Measurements from ENCODE around the gene DNAJC21.
"Not testable (repeated sequence)": the region's sequence is repeated elsewhere in the genome, so short reads cannot be mapped to it uniquely, and the experiment has no call there.

The DNAJC21 gene

DNA sequence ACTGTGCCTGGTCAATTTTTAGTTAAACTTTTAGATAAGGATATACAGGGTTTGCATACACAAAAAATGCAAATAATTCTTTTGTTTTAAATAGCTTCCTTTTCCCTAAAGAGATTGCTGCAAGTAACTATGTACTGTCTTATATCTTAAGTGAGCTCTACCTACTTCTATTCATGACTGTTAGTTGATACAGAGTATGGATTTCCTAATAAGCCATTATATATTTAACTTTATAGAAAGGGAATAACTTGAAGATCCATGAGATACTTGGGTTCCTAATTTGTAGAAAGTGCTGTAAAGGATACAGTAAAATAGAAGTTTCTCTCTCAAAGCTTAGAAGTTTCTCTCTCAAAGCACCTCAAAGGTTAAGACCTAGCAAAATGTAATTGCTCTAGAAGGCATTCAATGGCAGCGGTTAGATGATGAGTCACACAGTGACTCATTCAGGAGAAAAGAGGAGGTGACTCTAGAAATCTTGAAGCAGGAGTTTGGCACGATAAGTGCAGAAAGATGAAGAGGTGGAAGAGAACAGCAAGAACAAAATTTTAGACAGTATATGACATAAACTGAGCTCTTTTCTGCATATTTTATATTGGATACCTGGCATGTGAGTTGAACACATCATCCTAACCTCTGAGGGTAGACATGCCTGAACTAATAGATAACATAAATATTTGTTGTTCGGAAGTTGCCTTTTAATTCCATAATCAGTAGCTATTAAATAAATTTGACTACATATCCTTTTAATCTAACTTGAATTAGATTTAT, 5.5 kb upstream of the DNAJC21 start:
- DNase-seq = no peak

DNA sequence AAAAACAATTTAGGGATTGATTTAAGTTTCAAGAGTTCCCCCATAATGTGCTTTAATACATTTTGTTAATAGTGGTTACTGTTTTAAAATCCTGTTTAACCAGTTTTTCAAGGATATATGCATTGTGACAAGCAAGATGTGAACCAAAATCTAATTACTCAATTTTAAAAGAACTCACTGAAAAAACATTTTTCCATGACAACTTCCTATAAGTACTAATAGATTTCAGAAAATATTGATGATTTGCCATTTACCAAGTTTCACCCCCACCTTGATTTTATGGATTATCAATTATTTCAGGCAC, 4.9 kb upstream of the DNAJC21 start:
- no peak for DNase-seq

DNA sequence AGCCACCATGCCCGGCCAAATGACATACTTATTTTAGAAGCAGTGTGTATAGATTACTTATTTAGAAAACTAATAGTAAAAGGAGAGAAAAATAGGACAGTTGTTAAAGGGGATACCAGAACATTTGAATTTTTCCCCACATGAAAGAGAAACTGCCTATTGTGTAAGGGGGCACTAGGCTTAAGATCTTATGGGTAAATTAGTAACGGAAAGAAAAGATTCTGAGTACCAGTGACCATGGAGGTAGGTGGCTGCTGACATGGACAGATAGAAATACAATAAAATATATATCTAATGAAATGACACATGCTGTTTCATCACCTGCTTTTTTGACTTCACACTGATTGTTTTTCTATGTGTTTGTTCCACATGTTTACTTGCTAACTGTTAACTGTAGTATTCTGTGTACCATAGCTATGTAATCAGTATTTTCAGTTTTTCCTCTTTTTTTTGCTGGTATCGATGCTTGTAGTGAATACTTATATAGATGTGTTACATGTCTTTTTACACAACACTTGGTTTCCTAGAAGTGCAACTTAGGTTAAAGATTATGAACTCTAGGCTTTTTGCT, 3.0 kb upstream of the DNAJC21 start:
- no peak for DNase-seq

DNA sequence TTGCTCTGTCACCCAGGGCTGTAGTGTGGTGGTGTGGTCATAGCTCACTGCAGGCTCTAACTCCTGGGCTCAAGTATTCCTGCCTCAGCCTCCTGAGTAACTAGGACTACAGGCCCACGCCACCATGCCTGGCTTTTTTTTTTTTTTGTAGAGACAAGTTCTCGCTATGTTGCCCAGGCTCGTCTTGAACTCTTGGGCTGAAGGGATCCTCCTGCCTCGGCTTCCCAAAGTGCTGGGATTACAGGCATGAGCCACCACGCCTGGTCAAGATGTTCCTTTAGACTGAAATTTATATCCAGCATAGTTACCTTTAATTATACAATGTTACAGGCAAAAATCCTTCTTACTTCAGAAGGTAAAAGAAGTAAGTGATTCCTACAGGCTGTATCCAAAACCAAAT, 1.6 kb upstream of the DNAJC21 start:
- DNase-seq = no peak

DNA sequence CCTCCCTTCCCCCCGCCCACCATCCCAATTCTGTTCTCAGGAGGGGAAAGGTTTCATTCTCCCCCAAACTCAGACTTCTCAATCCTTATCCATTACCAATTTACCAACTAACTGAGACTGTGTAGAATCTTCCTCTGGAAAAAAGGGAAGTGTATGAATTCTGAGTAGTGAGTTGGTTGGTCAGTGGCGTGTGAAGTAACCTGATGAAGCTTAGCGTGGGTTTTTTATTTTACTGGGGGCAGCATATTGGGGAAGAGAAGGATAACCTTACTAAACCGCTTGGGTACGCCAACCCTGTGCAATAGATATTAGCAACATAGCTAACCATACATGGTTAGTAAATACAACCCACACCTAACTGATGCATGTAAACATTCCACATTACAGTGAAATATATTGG, 1.1 kb upstream of the DNAJC21 start:
- DNase-seq = no peak

DNA sequence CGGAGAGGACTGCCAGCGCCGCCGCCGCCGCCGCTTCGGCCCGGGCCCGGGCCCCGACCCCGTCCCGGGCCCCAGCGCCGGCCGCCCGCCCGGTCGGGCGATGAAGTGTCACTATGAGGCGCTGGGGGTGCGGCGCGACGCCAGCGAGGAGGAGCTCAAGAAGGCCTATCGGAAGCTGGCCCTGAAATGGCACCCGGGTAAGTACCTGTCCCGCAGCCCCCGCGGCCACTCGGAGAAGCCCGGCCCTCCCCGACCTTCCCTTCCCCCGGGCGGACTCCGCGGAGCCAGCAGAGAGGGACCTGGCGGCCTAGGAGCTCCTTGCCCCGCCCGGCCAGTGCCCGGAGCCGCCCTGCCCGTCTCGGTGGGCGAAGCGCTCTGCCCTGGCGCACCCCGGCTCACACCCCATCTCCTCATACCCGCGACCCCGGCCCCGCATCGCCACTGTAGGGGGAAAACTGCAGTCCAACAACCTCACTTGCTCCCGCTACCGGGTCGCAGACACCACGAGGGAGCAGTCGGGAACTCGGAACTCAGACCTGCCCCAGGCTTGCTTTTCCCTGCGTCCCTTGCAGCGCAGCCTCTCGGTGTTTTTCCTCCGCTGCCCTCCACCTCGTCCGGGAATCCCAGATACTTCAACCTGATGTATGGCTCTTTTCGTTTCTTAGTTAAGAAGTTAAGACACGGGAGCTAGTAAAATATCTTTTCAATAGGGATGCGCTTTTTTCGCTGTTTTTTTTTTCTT, 532 bp downstream of the DNAJC21 start:
- DNase-seq = peak; percentile 91

DNA sequence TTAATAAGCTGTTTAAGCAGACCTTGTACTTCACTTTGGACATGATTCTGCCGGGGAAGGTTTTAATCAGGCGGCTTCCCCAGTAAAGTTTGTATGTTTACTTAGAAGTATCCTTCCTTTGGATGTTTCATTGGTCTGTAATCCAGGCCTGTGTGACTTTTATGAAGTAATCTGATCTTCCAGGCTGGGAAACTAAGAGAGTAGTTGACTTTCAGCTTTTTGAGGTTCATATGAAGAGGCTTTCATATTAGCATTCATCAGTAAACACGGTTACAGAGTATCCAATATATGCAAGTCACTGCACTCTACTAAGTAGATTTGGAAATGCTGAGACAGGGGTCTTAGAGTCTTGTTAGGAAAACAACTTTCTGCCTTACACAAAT, 1.1 kb downstream of the DNAJC21 start:
- no peak for DNase-seq

DNA sequence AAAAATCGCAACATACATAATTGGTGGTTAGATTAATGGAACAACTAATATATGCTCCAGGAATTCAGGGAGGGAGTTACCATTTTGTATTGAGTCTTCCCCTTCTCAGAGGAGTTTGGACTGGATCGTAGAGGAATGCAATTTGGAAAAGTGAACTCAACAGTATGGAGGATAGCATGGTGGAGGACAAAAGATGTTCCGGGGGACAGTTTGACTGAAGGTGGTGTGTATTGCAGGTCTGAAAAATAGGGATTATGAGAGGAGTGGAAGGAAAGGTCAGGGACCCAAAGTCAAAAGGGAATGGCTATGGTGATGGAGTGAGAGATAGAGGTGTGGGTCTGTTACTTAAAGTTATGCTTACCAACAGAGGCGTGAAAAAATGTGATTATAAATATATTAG, 1.5 kb downstream of the DNAJC21 start:
- no peak for DNase-seq

DNA sequence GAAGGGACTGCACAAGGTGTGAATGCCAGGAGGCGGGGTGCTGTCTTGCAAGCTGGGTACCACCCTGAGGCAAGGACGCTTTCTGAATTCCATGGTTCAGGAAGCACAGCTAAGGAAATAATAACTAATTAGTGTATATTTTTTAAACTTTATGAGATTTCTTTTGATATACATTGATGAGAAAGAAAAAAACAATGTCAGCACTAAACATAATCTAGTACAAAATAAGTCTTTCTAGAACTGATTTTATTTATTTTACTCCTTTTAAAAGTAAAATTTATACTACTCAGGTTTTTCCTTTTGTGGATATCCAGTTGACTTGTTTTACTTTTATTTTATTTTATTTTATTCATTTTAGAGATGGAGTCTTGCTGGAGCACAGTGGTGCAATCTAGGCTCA, 3.6 kb downstream of the DNAJC21 start:
- DNase-seq = no peak

DNA sequence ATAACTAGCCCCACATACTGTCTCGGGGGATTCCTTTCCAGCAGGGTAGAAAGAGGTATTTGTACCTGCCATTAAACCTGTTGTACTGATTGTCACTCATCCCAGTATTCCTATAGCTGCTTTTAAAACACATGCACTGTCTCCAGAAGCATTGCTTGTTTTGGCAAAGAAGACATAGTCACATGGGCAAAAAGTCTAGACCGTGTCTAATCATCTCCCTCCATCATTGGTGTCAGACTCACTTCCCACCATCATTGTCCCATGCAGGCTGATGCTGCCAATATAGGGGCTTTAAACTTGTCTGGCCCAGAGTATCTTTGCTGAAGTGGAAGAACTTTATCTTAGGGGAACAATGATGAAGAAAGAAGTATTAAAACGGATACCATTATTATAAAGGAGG, 12.6 kb downstream of the DNAJC21 start:
- DNase-seq = no peak

DNA sequence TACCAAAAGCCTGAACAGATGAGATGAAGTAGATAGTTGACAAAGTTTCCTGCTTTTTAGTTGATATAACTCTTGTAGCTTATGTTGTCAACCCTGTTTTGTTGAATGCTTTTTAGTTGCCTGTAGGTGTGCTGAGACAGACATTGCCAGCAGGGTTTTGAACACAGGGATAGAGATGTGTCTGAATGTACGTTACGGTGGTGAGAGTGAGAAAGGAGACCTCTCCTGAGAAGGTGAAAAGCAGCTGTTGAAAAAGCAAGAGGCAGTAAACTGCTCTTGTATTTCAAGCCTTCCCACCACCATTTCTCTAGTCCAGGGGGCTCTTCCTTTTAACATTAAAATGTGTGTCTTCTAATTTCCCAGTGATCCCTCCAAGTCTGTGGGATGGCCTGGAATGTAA, 14.7 kb downstream of the DNAJC21 start:
- no peak for DNase-seq

DNA sequence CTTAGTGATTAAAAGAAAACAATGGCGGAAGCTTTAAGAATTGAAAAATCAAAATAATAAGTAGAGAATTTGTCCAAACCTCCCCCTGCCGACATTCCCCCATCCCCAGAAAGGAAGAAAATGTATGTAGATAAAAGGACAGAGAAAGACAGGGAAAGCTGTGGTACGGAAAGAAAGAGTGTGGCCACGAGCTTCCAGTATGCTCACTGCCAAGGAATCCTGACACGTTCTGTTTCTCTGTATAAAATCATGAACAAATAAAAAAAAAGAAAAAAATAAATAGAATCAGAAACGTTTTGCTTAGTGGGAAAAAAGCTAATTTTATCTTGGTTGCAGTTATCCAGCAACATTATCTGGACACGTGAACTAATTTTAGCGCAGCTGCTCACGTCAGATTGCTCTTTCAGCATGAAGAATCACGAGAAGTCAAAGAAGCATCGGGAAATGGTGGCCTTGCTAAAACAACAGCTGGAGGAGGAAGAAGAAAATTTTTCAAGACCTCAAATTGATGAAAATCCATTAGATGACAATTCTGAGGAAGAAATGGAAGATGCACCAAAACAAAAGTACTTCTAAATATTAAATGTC, 15.2 kb downstream of the DNAJC21 start:
- DNase-seq = no peak

DNA sequence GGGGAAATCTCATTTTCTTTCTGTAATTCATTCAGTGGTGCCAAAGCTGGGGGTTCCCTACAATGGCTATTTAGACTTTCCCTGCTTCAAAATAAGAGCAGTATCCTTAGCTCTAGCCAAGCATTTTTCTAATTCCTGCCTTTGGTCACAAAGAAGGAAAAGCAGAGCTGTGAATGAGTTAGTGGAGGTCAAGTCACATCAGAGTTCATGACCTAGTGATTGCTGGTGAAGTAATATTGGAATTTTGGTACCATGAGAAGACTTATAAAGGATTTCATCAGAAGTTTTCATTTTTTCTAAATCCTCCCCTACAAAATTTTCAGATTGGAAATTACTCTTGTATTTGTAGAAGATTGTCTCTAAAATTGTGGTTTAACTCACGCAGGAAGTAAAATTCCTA, 28.0 kb downstream of the DNAJC21 start:
- DNase-seq = no peak

DNA sequence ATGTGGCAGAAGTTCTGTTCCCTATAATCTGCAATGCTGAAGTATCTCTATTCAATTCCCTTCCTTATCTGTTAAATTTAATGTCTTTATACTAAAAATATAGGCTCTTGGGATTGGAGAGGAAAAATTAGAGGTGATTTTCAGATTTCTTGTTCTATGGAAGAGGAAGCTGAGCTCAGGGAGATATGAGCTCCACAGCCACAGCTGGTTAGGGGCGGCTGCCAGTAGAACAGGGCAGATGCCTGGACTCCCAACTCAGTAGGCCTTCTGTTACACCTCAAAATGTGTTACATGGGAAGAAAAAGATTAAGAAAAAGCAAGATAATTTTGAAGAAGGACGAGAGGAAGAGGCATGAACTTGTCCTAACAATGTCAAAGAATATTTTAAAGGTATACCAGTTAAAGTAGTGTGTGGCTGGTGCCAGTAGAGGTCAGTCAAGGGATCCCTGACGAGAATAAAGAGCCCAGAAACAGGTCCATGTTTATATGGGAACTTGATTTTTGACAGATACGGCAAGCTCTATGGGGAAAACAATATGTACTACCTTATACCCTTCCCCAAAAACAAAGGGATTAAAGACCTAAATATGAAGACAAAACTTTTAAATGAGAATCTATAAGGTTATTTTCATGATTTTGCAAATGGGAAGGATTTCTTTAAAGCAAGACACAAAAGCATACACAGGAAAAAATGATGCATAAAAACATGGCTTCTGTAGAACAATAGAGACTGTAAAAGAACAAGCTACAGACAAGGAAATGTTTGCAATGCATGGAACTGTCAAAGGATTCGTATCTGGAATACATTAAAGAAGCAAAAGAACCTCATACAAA, 28.7 kb downstream of the DNAJC21 start:
- DNase-seq = no peak

DNA sequence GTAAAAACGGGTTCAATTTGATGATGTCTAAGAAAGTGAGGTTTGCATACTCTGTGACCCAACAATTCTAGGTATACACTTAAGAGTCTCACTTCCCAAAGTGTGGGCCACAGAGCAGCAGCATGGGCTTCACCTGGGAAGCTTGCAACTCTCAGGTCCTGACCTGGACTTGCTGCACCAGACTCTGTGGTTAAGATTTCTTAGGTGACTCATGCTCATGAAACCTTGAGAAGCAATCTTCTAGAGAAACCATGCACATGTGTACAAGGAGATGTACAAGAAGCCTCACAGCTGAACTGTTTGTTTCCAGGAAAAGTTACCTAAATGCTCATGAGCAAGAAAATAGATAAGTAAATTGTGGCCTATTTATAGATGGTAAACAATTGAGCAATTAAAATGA, 30.0 kb downstream of the DNAJC21 start:
- DNase-seq = no peak

DNA sequence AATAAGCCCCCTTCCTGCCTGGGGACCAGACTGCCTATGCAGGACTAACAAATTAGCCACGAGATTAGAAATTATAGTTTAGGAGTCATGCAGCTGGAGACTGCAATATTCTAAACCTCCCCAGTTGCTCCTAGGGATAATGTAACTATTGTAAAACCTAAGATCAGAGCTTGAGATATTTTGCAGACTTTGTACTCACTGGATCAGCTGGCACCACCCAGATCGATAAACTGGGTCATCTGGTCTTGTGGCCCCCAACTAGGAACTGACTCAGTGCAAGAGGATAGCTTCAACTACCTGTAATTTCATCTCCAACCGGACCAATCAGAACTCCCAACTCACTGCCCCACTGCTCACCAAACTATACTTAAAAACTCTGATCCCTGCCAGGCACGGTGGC, 38.2 kb downstream of the DNAJC21 start:
- no peak for DNase-seq

DNA sequence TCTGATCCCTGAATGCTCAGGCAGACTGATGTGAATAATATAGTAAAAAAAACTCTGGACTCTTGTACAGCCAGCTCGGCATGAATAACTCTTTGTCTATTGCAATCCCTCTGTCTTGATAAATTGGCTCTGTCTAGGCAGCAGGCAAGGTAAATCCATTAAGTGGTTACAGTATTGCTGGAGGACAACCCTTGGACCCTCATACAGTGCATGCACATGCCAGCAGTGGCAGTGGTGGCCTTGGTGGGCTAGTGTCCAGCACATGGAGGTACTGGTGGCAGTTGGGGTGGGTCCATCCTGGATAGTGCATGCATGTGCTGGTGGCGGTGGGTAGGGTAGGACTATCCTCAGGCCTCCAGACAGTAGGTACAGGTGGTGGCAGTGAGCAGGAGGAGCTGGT, 38.9 kb downstream of the DNAJC21 start:
- no peak for DNase-seq

DNA sequence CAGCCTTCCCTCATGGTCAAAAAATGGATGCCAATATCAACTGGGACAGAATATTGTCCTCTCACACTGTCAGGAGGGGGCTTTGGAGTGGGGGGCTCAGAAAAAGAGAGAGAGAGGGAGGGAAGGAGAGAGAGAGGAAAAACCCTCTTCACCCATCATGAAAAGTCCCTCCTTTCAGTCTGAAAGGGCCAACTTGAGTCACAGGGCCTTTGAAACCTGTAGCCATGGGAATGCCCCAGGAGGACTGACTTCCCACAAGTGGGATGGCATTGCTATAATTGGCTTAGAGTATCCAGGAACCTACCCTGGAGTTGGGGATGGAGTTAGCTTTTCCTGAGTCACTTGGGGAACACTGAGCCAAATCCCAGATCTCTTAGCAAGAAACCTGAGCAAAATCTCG, 41.2 kb downstream of the DNAJC21 start:
- DNase-seq = no peak

DNA sequence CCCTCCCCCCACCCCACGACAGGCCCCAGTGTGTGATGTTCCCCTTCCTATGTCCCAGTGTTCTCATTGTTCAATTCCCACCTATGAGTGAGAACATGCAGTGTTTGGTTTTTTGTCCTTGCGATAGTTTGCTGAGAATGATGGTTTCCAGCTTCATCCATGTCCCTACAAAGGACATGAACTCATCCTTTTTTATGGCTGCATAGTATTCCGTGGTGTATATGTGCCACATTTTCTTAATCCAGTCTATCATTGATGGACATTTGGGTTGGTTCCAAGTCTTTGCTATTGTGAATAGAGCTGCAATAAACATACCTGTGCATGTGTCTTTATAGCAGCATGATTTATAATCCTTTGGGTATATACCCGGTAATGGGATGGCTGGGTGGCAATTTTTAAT, 42.3 kb downstream of the DNAJC21 start:
- DNase-seq = not testable (repeated sequence)

DNA sequence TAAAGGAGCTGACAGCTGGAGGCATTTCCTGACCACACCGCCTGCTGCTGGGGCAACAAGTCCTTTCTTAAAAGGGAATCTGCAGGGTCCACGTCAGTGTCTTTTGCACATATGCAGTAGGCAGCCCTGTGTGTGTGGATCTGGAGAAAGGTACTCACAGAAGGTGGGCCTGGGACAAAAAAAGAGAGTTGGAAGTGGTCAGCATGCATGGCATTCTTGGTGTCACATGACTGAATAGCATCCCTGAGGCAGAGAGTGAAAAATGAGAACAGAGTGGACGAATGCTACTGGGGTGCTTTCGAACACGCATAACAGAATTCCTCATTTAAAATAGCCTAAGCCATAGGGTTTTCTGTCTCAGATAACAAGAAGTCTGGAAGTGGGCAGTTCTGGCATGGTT, 47.0 kb downstream of the DNAJC21 start:
- DNase-seq = no peak

DNA sequence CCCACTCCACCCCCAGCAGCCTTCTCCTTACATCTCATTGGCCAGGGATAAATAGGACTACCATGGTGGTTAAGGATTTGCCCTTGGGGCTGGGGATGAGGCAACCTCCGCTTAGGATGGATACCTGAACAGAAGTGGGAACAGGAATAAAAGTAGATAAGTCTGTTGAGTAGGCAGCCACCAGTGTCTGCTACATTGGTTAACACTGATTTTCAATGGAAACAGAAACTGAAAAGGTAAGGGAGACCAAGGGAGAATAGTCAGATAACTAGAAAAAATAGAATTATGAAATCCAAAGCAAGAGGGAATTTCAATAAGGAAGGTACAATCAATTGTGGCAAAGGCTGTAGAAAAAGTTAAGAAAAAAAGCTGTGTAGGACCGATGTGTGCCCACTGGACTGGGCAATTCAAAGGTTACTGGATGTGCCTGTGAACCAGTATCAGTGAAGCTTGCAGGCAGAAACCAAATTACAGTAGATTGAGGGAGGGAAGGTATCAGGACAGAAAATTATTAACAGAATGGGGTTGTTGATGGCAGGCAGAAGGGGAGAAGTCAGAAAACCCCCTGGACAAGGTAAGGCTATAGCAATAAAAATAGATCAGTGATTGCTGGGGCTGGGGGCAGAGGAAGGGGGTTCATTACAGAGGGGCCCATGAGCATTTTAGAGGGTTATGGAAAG, 48.7 kb downstream of the DNAJC21 start:
- DNase-seq = no peak

DNA sequence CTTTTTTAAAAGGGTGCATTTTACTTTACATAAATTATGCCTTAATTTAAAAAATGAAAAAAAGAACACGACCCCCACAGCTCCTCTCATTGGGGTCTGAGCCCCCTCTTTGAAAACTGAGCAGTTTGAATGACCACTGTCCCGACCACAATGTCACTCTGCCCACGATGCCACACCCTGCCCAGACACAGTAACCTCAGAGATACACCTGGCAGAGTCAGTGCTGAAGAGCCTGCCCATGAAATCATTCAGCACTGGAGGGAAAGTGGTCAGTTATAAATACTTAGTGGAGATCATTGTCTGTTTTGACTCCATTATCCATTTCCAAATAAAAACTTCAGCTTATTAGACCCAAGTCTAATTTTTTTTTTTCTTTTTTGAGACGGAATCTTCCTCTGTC, 49.3 kb downstream of the DNAJC21 start:
- DNase-seq = no peak

DNA sequence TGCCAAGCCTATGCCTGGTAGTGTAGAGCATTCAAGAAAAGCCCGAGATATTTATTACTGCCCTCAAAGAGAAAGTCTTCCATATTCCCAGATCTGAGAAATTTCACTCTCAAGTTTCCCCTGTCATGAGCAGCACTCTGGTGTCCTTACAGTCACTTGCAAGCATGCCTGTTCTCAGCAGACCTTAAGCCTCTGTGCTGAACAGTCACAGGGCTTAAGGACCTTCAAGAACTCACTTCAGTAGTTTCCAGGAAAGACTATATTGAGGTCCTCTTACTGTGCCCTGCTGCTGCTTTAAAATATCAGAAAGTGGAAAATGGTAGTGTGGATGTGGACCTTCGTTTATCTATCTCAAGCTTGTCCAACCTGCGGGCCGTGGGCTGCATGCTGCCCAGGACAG, 53.5 kb downstream of the DNAJC21 start:
- DNase-seq = no peak
